DOHH2 (cell line): ENCODE results near the gene NNT.

Experiments
- CTCF ChIP-seq: fragments of 200-600 bp; sonication (generic); IDR thresholded peaks from one replicate; pipeline ENCODE4 v1.5.1; 2014; ENCODE audit warnings: antibody characterized with exemption, mild to moderate bottlenecking, low read depth, low read length; ENCODE audit not compliant: poor library complexity, severe bottlenecking
- EZH2phosphoT487 ChIP-seq: fragments of 200-600 bp; sonication (generic); IDR thresholded peaks from 2 replicates; pipeline ENCODE4 v1.6.1; 2017; ENCODE audit warnings: borderline replicate concordance, mild to moderate bottlenecking, antibody characterized with exemption, low read length, moderate library complexity, mixed read lengths

- TF ChIP-seq CTCF: no peak
- no peak for TF ChIP-seq EZH2phosphoT487
Observed at GRCh38 chr5:43691275-43691674, 88.3 kb downstream of the NNT start.
